GM19238 (cell line): Measurements from ENCODE around the gene PIP5KL1.

Experiments used
- DNase-seq: peaks from one replicate; pipeline ENCODE4 v3.0.0; 2011; ENCODE audit warnings: low spot score; ENCODE audit not compliant: insufficient read length

PIP5KL1 gene

DNA sequence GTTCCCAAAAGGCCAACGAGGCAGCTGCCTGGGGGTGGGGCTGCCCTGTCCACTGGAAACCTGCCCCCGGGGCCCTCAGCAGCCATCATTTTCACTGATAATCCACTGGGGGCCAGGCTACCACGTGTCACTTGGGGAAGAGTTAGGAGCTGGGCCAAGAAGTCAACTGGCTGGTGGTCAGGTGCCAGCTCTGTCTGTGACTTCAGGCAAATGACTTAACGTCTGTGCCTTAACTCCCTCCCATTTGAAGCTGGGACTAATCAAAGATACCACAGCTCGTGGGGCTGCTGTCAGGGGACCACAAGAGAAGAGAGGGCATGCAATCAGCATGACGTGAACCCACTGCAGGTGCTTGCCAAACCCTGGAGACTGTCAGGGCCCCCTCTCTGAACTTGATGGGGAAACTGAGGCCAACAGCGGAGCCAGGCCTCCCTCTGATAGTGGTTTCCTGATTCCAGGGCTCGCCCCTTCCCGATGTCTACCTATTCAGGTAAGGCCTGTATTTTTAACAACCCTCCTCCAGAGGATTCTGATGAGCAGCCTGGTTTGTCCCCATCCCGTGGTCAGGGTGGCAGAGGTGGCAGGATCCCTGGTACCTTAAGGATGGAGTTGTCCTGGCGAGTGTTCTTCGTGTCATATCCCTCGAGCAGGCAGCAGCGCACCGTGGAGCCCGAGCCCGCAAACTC, 19.4 kb upstream of the PIP5KL1 start:
- no peak for DNase-seq

DNA sequence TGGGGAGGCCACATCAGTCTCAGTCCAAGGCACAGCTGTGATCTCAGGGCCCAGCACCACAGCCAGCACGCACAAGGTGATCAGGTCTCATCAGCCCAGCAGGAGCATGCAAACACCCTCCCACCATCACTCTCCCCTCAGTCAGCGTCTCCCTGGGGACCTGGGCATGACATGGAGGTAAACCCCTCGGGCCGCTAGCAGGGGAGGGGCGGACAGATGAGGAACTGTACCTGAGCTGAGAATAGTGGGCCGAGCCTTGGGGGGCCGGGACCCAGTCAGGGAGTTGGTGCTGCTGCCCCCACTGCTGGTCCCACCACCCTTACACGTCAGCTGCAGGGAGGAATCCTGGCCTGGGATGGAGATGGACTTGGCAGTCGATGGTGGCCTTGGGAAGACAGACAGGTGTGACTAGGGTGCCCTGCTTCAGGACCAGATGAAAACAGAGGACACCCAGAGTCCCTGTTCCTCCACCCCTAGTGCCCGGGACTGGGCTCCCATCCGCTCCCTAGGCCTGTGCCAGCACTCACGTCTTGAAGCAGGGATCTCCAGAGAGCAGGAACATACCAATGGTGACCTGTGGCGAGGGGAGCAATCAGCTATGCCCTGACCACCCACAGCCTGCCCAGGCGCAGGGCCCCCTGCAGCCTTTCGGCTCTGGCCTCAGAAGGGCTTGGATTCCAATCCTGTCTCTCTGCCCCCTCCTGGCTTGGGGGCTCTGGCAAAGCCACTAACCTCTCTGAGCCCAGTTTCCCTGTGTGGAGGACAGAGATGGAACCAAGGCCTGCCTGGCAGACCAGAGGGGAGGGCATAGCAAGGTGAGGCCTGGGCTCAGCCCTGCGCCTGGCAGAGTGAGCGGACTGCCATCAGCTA, 17.5 kb upstream of the PIP5KL1 start:
- DNase-seq: no peak

GRCh38 chr9:127946728-127947127, 16.2 kb upstream of the PIP5KL1 start:
- DNase-seq: no peak

DNA sequence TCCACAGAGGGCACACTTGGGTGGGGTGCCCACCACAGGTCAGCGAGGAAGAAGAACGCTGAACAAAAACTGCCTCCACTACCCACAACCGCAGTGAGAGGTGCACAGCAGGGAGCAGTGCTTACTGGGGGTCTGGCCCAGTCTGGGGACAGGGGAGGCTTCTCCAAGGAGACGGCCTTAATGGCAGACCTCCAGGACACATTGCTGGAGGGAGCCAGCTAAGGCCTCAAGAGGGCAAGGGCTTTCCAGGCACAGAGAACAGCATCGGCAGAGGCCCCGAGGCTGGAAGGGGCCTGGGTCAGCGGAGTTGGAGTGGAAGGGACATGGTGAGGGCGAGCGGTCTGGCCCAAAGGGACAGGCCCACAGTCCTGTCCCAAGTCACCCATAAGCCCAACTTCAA, 15.4 kb upstream of the PIP5KL1 start:
- DNase-seq: no peak

DNA sequence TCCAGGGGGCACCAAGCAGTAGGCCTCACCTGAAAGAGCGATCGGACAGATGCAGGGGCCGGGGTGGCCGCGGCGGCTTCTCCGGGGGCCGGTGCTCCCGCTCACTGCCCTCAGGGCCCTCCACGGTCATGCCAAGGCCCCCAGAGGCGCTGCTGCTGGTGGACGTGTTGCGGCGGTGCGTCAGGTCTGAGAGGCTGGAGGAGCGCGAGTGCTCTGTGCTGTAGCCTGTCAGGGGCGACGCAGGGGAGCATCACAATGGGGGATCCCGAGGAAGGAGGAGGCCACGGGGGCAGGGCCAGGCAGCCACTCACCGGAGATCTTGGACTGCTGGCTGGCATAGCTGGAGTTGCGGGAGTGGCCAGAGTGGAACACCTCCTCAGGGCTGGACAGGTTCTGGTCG, 14.8 kb upstream of the PIP5KL1 start:
- no peak for DNase-seq

GRCh38 chr9:127944586-127945218, 14.1 kb upstream of the PIP5KL1 start:
- DNase-seq: no peak

- peak; percentile 78 for DNase-seq
Measured at GRCh38 chr9:127943731-127944144, 13.2 kb upstream of the PIP5KL1 start.

GRCh38 chr9:127943011-127943662, 12.6 kb upstream of the PIP5KL1 start:
- DNase-seq: no peak

GRCh38 chr9:127942216-127943010, 11.8 kb upstream of the PIP5KL1 start:
- DNase-seq: peak; percentile 58

DNA sequence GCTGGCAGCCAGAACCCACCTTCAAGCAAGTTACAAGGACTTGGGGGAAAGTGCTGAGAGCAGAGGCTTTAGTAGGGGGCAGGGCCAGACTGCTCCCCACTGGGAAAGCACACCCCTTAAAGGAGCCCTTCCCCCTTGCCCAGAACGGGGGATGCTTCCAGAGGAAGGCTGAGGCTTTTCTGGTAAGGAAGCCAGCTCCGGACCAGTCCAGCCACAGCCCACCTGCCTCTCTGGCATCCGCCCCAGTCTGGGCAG, 11.3 kb upstream of the PIP5KL1 start:
- no peak for DNase-seq

- no peak for DNase-seq
Measured at GRCh38 chr9:127941062-127941960, 10.7 kb upstream of the PIP5KL1 start.

GRCh38 chr9:127940593-127940992, 10.0 kb upstream of the PIP5KL1 start:
- no peak for DNase-seq

- no peak for DNase-seq
Measured at GRCh38 chr9:127938298-127938690, 7.7 kb upstream of the PIP5KL1 start.

DNA sequence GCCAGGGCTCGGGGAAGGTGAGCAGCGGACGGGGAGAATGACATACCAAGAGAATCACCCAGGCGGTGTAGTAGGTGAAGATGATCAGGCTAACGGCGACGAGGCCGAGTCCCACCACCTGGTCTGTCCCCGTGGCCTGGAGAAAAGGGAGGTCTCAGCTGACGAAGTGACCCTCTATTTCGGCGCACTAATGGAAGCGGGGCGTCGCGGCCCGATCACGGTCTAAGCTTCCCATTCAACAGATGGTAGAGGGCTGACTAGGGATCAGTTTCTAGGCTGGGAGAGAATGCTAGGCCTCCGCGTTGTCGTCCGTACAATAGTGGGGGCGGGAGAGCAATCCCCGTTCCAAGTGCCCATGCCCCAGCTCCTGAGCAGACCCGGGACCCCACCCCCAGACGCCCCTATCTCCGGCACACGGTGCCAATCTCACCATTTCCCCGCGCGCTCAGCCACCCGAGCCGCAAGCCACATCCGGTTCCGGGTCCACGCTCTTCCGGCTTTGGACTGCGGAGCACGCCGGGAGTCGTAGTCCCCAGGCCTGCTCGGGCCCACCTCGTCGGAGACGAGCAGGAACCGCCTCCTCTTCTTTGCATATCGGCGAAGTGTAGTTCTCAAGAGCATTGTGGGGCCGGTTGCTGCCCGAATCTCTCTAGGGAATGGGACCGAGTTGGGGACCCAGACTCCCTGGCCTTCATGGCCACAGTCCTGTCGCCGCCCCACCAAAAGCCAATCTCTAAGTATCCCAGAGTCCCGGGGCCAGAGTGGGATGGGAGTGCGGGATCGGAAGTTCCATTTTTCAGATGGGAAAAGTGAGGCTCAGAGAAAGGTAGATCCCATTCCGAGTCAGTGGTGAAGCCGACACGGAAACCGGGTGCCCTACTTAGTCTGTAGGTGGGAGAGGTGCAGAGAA, 7.1 kb upstream of the PIP5KL1 start, which contains the start of gene DPM2:
TSS of gene DPM2 (minus strand) at position 467 of the 910 bp plus-strand sequence. CDS start at position 433, 34 bp downstream.
- peak; percentile 97 for DNase-seq

DNA sequence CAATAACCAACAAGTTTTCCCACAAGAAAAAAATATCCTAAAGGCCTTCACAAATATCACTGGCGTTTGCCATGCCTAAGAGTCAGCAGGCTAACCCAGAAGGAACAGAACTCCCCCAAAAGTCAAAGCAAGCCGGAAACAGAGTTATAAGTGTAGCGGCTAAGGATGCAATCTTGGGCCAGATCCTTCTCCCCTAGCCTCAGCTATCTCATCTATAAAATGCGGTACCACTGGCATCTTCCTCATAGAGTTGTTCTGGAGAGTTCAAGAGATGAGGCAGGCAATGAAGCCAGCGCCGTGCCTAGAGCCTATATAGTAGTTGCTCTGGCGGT, 6.4 kb upstream of the PIP5KL1 start:
- DNase-seq: no peak

DNA sequence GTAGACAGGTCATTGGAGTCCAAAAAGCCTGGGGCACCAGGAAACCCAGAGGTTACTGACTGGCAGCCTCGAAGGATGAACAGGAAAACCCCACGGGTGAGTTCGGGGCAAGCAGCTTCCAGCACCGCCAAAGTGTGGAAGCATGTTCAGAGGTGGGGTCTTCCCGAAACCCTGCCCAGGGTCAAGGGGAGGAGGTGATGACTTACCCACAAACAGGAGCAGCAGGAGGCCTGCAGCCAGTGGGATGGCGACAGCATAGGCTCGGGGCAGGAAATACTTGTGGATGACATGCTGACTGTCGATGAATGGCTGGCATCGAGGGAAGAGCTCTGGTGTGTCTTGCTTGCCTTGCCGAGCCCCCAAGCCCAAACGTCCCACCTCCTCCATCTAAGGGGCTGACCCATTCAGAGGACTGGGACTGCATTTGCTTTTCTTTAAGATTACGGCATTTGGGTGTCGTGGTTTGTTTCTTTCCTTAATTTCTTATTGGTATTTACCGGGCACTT, 5.8 kb upstream of the PIP5KL1 start:
- no peak for DNase-seq

DNA sequence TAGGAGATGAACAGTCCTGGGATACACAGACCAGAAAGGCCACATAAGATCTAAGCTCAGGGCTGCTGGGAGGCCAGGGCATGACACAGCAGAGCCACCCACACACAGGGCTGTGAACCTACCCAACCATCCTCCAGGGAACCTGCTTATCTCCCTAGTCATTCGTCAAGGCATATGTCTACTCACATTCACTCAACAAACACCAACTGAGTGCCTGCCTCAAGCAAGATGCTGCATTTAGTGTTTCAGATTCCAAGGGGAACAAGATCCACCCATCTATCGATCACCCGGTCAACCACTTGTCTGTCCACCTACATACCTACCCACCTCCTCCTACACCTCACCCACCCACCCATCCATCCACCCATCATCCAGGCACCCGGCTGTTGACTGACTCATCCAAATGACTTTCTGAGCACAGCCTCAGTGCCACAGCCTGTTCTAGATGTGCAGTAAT, 5.2 kb upstream of the PIP5KL1 start:
- DNase-seq: no peak

DNA sequence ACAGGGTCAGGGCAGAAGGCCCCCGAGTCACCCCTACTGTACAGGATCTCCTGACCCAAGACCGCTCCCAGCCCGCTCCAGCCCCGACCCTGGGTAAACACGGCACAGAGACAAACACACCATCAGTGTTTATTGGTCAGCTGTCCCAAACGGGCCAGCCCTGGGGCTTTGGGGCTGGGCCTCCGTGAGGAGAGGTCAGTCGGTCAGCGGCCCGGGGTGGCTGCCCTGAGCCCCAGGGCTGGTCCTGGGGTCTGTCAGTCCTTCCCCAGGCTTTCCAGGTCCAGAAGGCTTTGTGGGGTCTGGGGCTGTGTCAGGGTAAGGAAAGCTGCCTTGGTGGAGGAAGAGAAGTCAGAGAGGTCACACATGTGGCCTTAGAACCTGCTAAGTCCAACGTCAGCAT, 4.4 kb upstream of the PIP5KL1 start:
- no peak for DNase-seq

GRCh38 chr9:127934248-127934647, 3.7 kb upstream of the PIP5KL1 start:
- no peak for DNase-seq
